Fibroblast of skin of back (primary cell): ENCODE measurements around the gene RNF166. TPM values are rescaled to one million over a fixed set of nuclear protein-coding genes. Genes with fewer than 3 reads are reported as not detected.

Experiments used
- DNase-seq: peaks from one replicate; pipeline ENCODE4 v3.0.0-alpha.2; 2013
- polyA plus RNA-seq, 2 experiments: library from polyadenylated mRNA; unstranded; fragments of 120-200 nt; gene quantifications; one replicate each; pipeline ENCODE4 v1.2.1, GENCODE V29; 2013; ENCODE audit not compliant: insufficient read length in 2 of 2

The RNF166 gene, protein sequence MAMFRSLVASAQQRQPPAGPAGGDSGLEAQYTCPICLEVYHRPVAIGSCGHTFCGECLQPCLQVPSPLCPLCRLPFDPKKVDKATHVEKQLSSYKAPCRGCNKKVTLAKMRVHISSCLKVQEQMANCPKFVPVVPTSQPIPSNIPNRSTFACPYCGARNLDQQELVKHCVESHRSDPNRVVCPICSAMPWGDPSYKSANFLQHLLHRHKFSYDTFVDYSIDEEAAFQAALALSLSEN
- 12.4 TPM for polyA plus RNA-seq (2013, experiment 1 of 2; ENCODE audit: insufficient read length)
- polyA plus RNA-seq (2013, experiment 2 of 2; ENCODE audit: insufficient read length), result 11.6 TPM

DNA sequence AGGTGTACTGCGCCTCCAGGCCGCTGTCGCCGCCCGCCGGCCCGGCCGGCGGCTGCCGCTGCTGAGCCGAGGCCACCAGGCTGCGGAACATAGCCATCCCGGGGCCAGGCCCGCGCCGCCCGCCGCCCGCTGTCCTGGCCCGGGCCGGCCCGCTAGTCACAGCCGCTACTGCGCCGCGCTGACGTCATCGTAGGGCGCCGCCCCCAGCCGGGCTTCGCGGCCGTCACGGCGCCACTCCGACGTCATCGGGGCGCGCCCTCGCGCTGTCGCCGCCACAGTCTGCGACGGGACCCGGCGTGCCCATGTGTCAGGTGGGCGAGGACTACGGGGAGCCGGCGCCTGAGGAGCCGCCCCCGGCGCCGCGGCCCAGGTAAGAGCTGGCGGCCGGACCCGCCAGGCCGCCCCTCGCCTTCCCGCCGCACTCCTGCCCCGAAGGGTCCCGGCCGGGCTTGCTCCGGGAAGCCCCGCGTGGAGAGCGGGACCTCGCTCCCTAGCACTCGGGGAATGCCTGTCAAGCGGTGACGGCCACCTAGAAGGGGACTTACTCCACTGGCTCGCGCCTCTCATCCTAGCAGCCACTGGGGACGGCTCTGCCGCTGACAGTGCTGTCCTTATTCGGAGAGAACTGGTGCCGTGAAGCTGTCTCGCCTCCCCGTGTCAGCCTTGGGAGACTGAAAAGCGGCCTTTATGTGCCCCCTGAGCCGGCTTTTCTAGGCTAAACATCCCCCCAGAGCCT is at the start of gene RNF166, which contains the start of gene CTU2:
Gene RNF166, minus strand, starts transcription at position 180 of the 736 bp plus-strand sequence. Its CDS starts 83 bp downstream, at position 97.
Gene CTU2, plus strand, starts transcription at position 275 of the 736 bp plus-strand sequence. Its CDS starts 28 bp downstream, at position 303.
- DNase-seq, result peak; percentile 86

DNA sequence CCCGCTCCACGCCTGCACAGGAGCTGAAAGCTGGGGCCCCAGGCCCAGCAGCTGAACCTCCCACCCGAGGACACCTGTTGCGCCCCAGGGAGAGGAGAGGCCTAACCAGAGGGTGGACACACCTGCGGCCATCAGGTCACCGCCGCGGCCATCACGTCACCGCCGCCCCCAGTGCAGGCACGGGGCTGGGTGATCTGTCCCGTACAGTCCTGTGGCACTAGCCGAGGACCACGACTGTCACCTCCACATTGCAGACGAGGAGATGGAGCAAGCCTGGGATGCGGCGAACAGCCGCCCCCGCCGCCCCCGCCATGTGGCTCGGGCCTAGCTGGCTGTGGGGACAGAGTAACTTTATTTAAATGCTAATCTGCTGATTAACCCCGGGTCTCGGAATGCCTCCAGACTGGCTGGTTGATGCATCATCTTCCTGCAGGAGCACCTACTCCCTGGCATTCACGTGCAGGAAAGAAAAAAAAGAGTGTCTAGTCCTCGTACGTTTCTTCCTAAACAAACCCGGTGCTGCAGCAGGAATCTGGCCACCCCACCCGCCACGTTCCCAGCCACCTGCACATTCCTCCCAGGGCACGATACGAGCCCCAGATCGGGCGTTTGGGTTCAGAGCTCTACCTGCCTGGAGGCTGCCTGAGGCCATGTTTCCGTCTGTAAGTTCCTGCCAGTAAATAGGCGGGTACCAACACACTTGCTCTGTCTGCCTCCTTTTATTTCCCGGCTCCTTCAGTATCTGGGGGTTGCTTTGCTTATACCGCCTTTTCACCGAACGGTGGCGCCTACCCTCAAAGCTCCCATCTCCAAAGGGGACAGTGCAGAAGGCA is 48.9 kb upstream of the RNF166 start:
- DNase-seq, result peak; percentile 66

- no peak for DNase-seq
These were observed 48.1 kb upstream of the RNF166 start for GRCh38 chr16:88754109-88754911.

GRCh38 chr16:88753602-88754001 is 47.4 kb upstream of the RNF166 start:
- no peak for DNase-seq

GRCh38 chr16:88753191-88753590 is 47.0 kb upstream of the RNF166 start:
- DNase-seq, result no peak

- DNase-seq, result no peak
These were observed 46.3 kb upstream of the RNF166 start for GRCh38 chr16:88752386-88753002.

- DNase-seq, result no peak
These were observed 44.6 kb upstream of the RNF166 start for GRCh38 chr16:88750854-88751253.

DNA sequence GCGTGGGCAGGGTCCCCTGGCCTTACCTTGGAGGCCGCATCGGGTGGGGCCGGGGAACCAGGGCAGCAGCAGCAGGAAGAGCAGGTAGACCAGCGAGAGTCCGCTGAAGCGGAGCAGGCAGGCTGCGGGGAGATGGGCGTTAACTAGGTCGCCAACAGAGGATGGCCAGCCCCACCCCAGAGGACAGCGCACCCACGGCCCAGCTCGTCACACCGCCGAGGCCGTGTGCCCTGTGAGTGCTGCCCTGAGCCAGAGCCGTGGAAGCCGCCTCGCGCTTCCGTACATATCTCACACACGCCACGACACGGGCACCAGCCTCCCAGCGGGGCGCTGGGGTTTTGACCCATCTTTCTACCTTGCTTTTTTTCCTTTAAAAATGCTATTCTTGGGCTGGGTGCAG is 43.1 kb upstream of the RNF166 start:
- no peak for DNase-seq

GRCh38 chr16:88748364-88748763 is 42.2 kb upstream of the RNF166 start:
- DNase-seq, result no peak

GRCh38 chr16:88747588-88748301 is 41.5 kb upstream of the RNF166 start:
- no peak for DNase-seq

- no peak for DNase-seq
These were observed 40.3 kb upstream of the RNF166 start for GRCh38 chr16:88746506-88746905.

DNA sequence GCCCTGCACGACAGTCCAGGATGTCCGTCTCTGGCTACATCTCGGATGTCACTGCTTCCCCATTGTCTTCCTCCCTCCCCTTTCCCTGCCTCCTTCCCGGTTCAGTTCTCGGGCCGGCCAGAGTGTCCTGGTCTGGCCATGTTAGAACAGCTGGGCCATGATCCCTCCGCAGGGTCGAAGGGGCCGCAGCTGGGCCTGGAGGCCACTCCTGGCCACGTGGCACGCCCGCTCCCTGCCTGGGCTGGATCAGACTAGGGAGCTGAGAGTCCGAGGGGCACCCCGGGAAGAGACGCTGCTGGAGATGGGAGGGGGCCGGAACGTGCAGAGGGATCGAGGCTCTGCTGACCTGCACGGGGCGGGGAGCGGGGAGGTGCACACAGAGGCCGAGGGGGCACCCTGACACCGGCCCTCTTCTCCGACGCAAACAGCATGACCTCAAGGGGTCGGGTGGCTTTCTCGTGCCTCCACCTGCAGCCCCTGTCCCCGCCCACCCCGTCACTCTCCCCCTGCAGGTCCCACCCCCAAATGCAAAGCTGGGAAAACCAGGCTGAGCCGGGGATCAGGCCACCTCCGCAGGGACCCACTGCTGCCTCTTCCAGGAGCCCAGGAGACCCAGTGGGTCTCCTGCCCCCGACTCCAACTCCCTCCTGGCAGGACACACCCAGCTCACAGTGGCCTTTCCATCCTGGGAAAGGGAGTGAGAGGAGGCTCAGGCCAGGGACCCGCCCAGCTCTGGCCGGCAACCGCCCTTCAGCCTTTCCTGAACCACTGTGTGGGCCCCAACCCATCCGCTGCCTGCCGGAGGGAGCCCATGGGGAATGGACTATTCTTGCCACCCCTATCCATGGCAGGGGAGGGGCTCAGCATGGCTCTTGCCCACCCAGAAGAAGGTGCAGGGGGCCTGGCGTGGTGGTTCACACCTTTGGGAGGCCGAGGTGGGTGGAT is 38.6 kb upstream of the RNF166 start:
- DNase-seq, result no peak

GRCh38 chr16:88743693-88744576 is 37.7 kb upstream of the RNF166 start:
- peak; percentile 60 for DNase-seq

GRCh38 chr16:88742896-88743605 is 36.8 kb upstream of the RNF166 start:
- no peak for DNase-seq

DNA sequence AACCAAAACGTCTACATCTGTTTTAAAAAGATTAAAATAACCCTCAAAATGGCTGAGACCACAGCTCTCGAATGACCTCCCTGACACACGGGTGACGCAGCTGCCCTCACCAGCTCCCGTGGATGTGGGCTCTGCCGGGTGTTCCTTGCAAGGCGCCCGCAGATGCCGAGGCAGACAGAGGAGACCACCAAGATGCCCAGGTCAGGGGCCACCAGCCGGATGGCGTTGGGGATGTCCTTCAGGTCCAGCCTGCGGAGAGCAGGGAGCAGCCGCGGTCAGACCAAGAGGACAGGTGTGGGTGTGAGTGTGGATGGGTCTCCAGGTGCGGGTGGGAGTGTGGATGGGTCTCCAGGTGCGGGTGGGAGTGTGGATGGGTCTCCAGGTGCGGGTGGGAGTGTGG is 35.2 kb upstream of the RNF166 start:
- DNase-seq, result no peak

- DNase-seq, result no peak
These were observed 34.5 kb upstream of the RNF166 start for GRCh38 chr16:88740727-88741055.

GRCh38 chr16:88739977-88740726 is 33.9 kb upstream of the RNF166 start:
- DNase-seq, result no peak
